IMR-90 (cell line): ENCODE results near the gene TMEM53. TPM values are rescaled to one million over a fixed set of nuclear protein-coding genes. Genes with fewer than 3 reads are reported as not detected.

ENCODE experiments used
- ATAC-seq: fragments of 200-7000 bp; cut with Tn5 transposase; 2 replicates; pipeline ENCODE4 v1.9.1; 2020; ENCODE audit warnings: low read depth, mild to moderate bottlenecking, moderate library complexity
- BruUV-seq: library from RNA; stranded (reverse); fragments of 400-500 nt; replicated peaks from 2 replicates; lab custom pipeline; 2021; lab: Mats Ljungman, UMichigan
- CTCF ChIA-PET: fragments of 300-600 bp; formaldehyde crosslinking; extraction: SDS; loops from one replicate; lab custom pipeline; 2021; ENCODE audit warnings: antibody characterized with exemption; lab: Yijun Ruan, JAX
- POLR2A ChIA-PET: fragments of 300-600 bp; sonication (Branson Sonifier 250); formaldehyde crosslinking; loops from one replicate; lab custom pipeline; 2022; ENCODE audit warnings: antibody characterized with exemption; ENCODE audit not compliant: unreplicated experiment; lab: Charles Lee
- DNase-seq: peaks from one replicate; pipeline ENCODE4 v3.0.0; 2013
- H2AFZ ChIP-seq: replicated peaks from 2 replicates; pipeline ENCODE3; 2013; ENCODE audit warnings: low read length, mild to moderate bottlenecking; ENCODE audit not compliant: poor library complexity
- H2AK5ac ChIP-seq: 2 replicates; pipeline ENCODE4 v1.6.1; 2013; ENCODE audit warnings: low read depth, low read length, inconsistent platforms
- H2AK9ac ChIP-seq: replicated peaks from 2 replicates; pipeline ENCODE3; 2013; ENCODE audit warnings: mild to moderate bottlenecking, low read depth, low read length, moderate library complexity; ENCODE audit not compliant: poor library complexity
- H2BK120ac ChIP-seq: 2 replicates; pipeline ENCODE4 v1.6.1; 2013; ENCODE audit warnings: low read depth, low read length, inconsistent platforms
- H2BK15ac ChIP-seq: 3 replicates; pipeline ENCODE4 v1.6.1; 2013; ENCODE audit warnings: low read depth, low read length, inconsistent platforms
- H2BK20ac ChIP-seq: 2 replicates; pipeline ENCODE4 v1.6.1; 2013; ENCODE audit warnings: low read depth, mild to moderate bottlenecking, inconsistent platforms, low read length, moderate library complexity
- H2BK5ac ChIP-seq: 2 replicates; pipeline ENCODE4 v1.6.1; 2013; ENCODE audit warnings: mild to moderate bottlenecking, low read depth, low read length, inconsistent platforms; ENCODE audit not compliant: poor library complexity, severe bottlenecking
- H3K14ac ChIP-seq: replicated peaks from 2 replicates; pipeline ENCODE4 v1.6.1; 2013; ENCODE audit warnings: low read depth, low read length, inconsistent platforms
- H3K18ac ChIP-seq: 2 replicates; pipeline ENCODE4 v1.6.1; 2013; ENCODE audit warnings: low read depth, low read length, control low read depth
- H3K23ac ChIP-seq: 2 replicates; pipeline ENCODE4 v1.6.1; 2013; ENCODE audit warnings: low read depth, low read length, inconsistent platforms
- H3K27ac ChIP-seq: 2 replicates; pipeline ENCODE4 v1.5.1; 2013; ENCODE audit warnings: mild to moderate bottlenecking, control low read depth, low read length; ENCODE audit not compliant: insufficient read depth
- H3K27me3 ChIP-seq: 2 replicates; pipeline ENCODE4 v1.6.1; 2013; ENCODE audit warnings: low read length; ENCODE audit not compliant: control insufficient read depth, insufficient read depth
- H3K36me3 ChIP-seq: 2 replicates; pipeline ENCODE4 v1.6.1; 2013; ENCODE audit warnings: low read length, mixed read lengths; ENCODE audit not compliant: control insufficient read depth, insufficient read depth
- H3K4ac ChIP-seq: 2 replicates; pipeline ENCODE4 v1.6.1; 2013; ENCODE audit warnings: low read depth, low read length, inconsistent platforms
- H3K4me1 ChIP-seq: 2 replicates; pipeline ENCODE4 v1.6.1; 2013; ENCODE audit warnings: low read length, mixed read lengths; ENCODE audit not compliant: control insufficient read depth, insufficient read depth
- H3K4me2 ChIP-seq: 2 replicates; pipeline ENCODE4 v1.6.1; 2013; ENCODE audit warnings: low read depth, mild to moderate bottlenecking, control low read depth, low read length, moderate library complexity
- H3K4me3 ChIP-seq: 2 replicates; pipeline ENCODE4 v1.5.1; 2013; ENCODE audit warnings: low read depth, mild to moderate bottlenecking, control low read depth, low read length, moderate library complexity; ENCODE audit not compliant: insufficient read depth
- H3K56ac ChIP-seq: 2 replicates; pipeline ENCODE4 v1.6.1; 2013; ENCODE audit warnings: low read length, inconsistent platforms; ENCODE audit not compliant: insufficient read depth; ENCODE audit errors: extremely low read depth
- H3K79me1 ChIP-seq, 2 experiments: 2 replicates each; pipeline ENCODE4 v1.6.1; 2013; ENCODE audit warnings: low read length in 2 of 2, inconsistent platforms in 1 of 2, low read depth in 1 of 2
- H3K9ac ChIP-seq: 2 replicates; pipeline ENCODE4 v1.6.1; 2013; ENCODE audit warnings: low read depth, low read length, control low read depth
- H3K9me1 ChIP-seq: 2 replicates; pipeline ENCODE4 v1.6.1; 2013; ENCODE audit warnings: low read length, inconsistent platforms; ENCODE audit not compliant: insufficient read depth
- H3K9me3 ChIP-seq: 2 replicates; pipeline ENCODE4 v1.6.1; 2013; ENCODE audit warnings: low read length; ENCODE audit not compliant: control insufficient read depth, insufficient read depth
- H4K20me1 ChIP-seq: 2 replicates; pipeline ENCODE4 v1.6.1; 2013; ENCODE audit warnings: low read length, inconsistent platforms; ENCODE audit not compliant: insufficient read depth
- H4K5ac ChIP-seq: 2 replicates; pipeline ENCODE4 v1.6.1; 2013; ENCODE audit warnings: mild to moderate bottlenecking, low read depth, low read length, control low read depth
- H4K8ac ChIP-seq, 2 experiments: 2 replicates each; pipeline ENCODE4 v1.6.1; 2013; ENCODE audit warnings: low read depth in 2 of 2, low read length in 2 of 2, control low read depth in 1 of 2, inconsistent platforms in 1 of 2
- H4K91ac ChIP-seq: 2 replicates; pipeline ENCODE4 v1.6.1; 2013; ENCODE audit warnings: low read depth, low read length, inconsistent platforms; ENCODE audit not compliant: insufficient read depth
- BHLHE40 ChIP-seq: fragments of 150-350 bp; IDR thresholded peaks from 2 replicates; pipeline ENCODE4 v1.6.1; 2016; ENCODE audit warnings: mild to moderate bottlenecking, low read depth, low read length
- CEBPB ChIP-seq: IDR thresholded peaks from 2 replicates; pipeline ENCODE4 v1.6.1; 2012; ENCODE audit warnings: low read depth, low read length, improper control_type of control experiment
- CHD1 ChIP-seq: IDR thresholded peaks from 2 replicates; pipeline ENCODE4 v1.6.1; 2012; ENCODE audit warnings: low read depth, low read length, improper control_type of control experiment
- FOS ChIP-seq: fragments of 150-350 bp; IDR thresholded peaks from 2 replicates; pipeline ENCODE4 v1.6.1; 2016; ENCODE audit warnings: low read depth, low read length
- MAZ ChIP-seq: IDR thresholded peaks from 2 replicates; pipeline ENCODE4 v1.6.1; 2012; ENCODE audit warnings: low read depth, mild to moderate bottlenecking, low read length, improper control_type of control experiment, moderate library complexity, borderline replicate concordance
- MXI1 ChIP-seq: IDR thresholded peaks from 2 replicates; pipeline ENCODE4 v1.6.1; 2012; ENCODE audit warnings: low read depth, mild to moderate bottlenecking, low read length, moderate library complexity, borderline replicate concordance
- RCOR1 ChIP-seq: IDR thresholded peaks from 2 replicates; pipeline ENCODE4 v1.6.1; 2012; ENCODE audit warnings: mild to moderate bottlenecking, low read length, improper control_type of control experiment; ENCODE audit not compliant: insufficient replicate concordance
- RFX5 ChIP-seq: IDR thresholded peaks from 2 replicates; pipeline ENCODE4 v1.8.0; 2012; ENCODE audit warnings: low read depth, mild to moderate bottlenecking, low read length, moderate library complexity
- SMC3 ChIP-seq: fragments of 150-350 bp; IDR thresholded peaks from 2 replicates; pipeline ENCODE4 v1.6.1; 2016; ENCODE audit warnings: low read depth, mild to moderate bottlenecking, antibody characterized with exemption, low read length, moderate library complexity
- WGBS, 2 experiments: methylation state at CpG; one replicate each; pipeline versions ENCODE4 v1.1.5 to v1.1.7; 2013; ENCODE audit warnings: missing lambda C conversion rate in 2 of 2; ENCODE audit not compliant: insufficient read length in 1 of 2; ENCODE audit errors: extremely low coverage in 2 of 2; 5-methylcytosine and 5-hydroxymethylcytosine counted together
- dilution Hi-C: fragments of 300-500 bp; cut with HindIII; formaldehyde crosslinking; loops from one replicate; pipeline ENCODE4 v1.14.3; 2018; ENCODE audit warnings: low sequenced_read_pairs; ENCODE audit not compliant: unreplicated experiment
- in situ Hi-C: fragments of 300-500 bp; cut with MboI; formaldehyde crosslinking; loops from 3 replicates; pipeline ENCODE4 v1.14.3; 2019; ENCODE audit warnings: low sequenced_read_pairs, inconsistent platforms, mixed read lengths
- intact Hi-C: fragments of 100-400 bp; cut with micrococcal nuclease; formaldehyde crosslinking; loops from 2 replicates; pipeline ENCODE4 v1.10.0; 2022
- polyA plus RNA-seq, 3 experiments: library from polyadenylated mRNA; depleted of rRNA; stranded (reverse); fragments of >200 nt; gene quantifications; 2 replicates each; pipeline ENCODE4 v1.2.3, GENCODE V29; 2012; ENCODE audit warnings: low replicate concordance in 1 of 3
- total RNA-seq: library from RNA; depleted of rRNA; stranded (reverse); fragments of >200 nt; gene quantifications from 2 replicates; pipeline ENCODE4 v1.2.3, GENCODE V29; 2012
- TF ChIP-seq, protein P1 (sequence below): conservative IDR thresholded peaks from 2 replicates; pipeline ENCODE4 v1.5.1; 2012; ENCODE audit warnings: mild to moderate bottlenecking, low read depth, low read length, improper control_type of control experiment
- TF ChIP-seq, protein P2 (sequence below): fragments of 150-350 bp; IDR thresholded peaks from 2 replicates; pipeline ENCODE4 v1.6.1; 2016; ENCODE audit warnings: low read depth, mild to moderate bottlenecking, low read length, moderate library complexity, borderline replicate concordance

Gene TMEM53
- total and polyA plus RNA-seq, 2 of the 4 experiments (the other 2 are of a cell fraction): 2.7 to 6.3 TPM

DNA sequence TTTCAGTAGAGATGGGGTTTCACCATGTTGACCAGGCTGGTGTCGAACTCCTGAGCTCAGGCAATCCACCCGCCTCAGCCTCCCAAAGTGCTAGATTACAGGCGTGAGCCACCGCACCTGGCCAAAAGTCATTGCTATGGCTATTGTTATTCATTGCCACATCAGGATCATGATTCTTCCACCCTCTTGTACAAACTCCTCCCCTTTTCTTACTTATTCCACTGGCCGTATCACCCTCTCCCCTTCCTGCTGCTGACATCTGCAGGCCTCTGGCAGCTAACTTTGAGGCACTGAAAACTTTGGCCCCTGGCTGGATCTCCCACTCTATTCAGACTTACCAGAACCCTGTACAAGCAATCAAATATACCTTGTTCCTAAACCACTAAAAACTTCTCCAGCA is 10.9 kb downstream of the TMEM53 start:
- DNase-seq (no peak), ATAC-seq (no peak)
- Histone ChIP-seq H4K20me1 (no peaks in the 10 kb centered on the region), H3K27me3 (no peaks in the 10 kb centered on the region), H3K27ac (no peak overlapping the region), H2BK20ac (no peak overlapping the region), H3K4ac (no peak overlapping the region), H2AK9ac (no peak overlapping the region), H2AK5ac (no peak overlapping the region), H3K9me3 (no peaks in the 10 kb centered on the region), H2AFZ (no peak overlapping the region), H2BK5ac (no peak overlapping the region), H4K91ac (no peak overlapping the region), H2BK120ac (no peak overlapping the region), H3K9ac (no peak overlapping the region), H3K56ac (no peak overlapping the region), H3K4me1 (0 out of 2 replicates have a peak, but pooled peaks cover 2% of the 10 kb centered on the region), H3K79me1 (no peaks in the 10 kb centered on the region), H3K23ac (no peak overlapping the region), H4K8ac (no peak overlapping the region), H4K5ac (no peak overlapping the region), H2BK15ac (no peak overlapping the region), H3K4me2 (no peak overlapping the region), H3K36me3 (no peaks in the 10 kb centered on the region), H3K9me1 (no peaks in the 10 kb centered on the region), H3K18ac (no peak overlapping the region), H3K14ac (no peak overlapping the region), H3K4me3 (no peak overlapping the region)
- dilution Hi-C loops: no loop called here
- CTCF ChIA-PET: no interaction called here
- TF ChIP-seq CHD1 (no peak), MAZ (no peak), FOS (no peak), RFX5 (no peak), RCOR1 (no peak), MXI1 (no peak), SMC3 (no peak), BHLHE40 (no peak), CEBPB (no peak)
- TF ChIP-seq, protein P1, sequence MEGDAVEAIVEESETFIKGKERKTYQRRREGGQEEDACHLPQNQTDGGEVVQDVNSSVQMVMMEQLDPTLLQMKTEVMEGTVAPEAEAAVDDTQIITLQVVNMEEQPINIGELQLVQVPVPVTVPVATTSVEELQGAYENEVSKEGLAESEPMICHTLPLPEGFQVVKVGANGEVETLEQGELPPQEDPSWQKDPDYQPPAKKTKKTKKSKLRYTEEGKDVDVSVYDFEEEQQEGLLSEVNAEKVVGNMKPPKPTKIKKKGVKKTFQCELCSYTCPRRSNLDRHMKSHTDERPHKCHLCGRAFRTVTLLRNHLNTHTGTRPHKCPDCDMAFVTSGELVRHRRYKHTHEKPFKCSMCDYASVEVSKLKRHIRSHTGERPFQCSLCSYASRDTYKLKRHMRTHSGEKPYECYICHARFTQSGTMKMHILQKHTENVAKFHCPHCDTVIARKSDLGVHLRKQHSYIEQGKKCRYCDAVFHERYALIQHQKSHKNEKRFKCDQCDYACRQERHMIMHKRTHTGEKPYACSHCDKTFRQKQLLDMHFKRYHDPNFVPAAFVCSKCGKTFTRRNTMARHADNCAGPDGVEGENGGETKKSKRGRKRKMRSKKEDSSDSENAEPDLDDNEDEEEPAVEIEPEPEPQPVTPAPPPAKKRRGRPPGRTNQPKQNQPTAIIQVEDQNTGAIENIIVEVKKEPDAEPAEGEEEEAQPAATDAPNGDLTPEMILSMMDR: no peak
- TF ChIP-seq, protein P2, sequence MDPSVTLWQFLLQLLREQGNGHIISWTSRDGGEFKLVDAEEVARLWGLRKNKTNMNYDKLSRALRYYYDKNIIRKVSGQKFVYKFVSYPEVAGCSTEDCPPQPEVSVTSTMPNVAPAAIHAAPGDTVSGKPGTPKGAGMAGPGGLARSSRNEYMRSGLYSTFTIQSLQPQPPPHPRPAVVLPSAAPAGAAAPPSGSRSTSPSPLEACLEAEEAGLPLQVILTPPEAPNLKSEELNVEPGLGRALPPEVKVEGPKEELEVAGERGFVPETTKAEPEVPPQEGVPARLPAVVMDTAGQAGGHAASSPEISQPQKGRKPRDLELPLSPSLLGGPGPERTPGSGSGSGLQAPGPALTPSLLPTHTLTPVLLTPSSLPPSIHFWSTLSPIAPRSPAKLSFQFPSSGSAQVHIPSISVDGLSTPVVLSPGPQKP: no peak
- intact Hi-C loops: no loop called here
- BruUV-seq: no TSS peak
- WGBS, 2 experiments: 93% methylated on average over 4 of the region's 5 CpGs; no CpG with 5 or more reads in 1 of the 2 experiments
- POLR2A ChIA-PET: no interaction called here
- in situ Hi-C loops: no loop called here
